Uterus (tissue), 4 donors: Measurements from ENCODE around the gene EPC1. TPM values are rescaled to one million over a fixed set of nuclear protein-coding genes. Genes with fewer than 3 reads are reported as not detected.

ENCODE experiments used
- DNase-seq, 2 donors: peaks; one replicate each; pipeline ENCODE4 v3.0.0-alpha.2; 2019 to 2020
- H3K27ac ChIP-seq, 2 donors: fragments of 200-600 bp; sonication (generic); 1 replicate in 1 of 2; 2 replicates in 1 of 2; pipeline ENCODE4 v1.5.1; 2016 to 2018
- H3K27me3 ChIP-seq, 2 donors: fragments of 200-600 bp; sonication (generic); one replicate each; pipeline ENCODE4 v1.5.1; 2018 to 2019; ENCODE audit warnings: control low read depth in 1 of 2
- H3K36me3 ChIP-seq, 2 donors: fragments of 200-600 bp; sonication (generic); one replicate each; pipeline ENCODE4 v1.5.1; 2019; ENCODE audit warnings: control low read depth in 1 of 2
- H3K4me1 ChIP-seq, 2 donors: fragments of 200-600 bp; sonication (generic); one replicate each; pipeline ENCODE4 v1.5.1; 2018 to 2019; ENCODE audit warnings: control low read depth in 1 of 2
- H3K4me3 ChIP-seq, 2 donors: fragments of 200-600 bp; sonication (generic); 1 replicate in 1 of 2; 2 replicates in 1 of 2; pipeline ENCODE4 v1.5.1; 2018 to 2019; ENCODE audit warnings: mild to moderate bottlenecking in 1 of 2
- H3K9me3 ChIP-seq, 2 donors: fragments of 200-600 bp; sonication (generic); one replicate each; pipeline ENCODE4 v1.5.1; 2019; ENCODE audit warnings: control low read depth in 1 of 2
- POLR2A ChIP-seq, 2 donors: fragments of 450-650 bp; IDR thresholded peaks; one replicate each; pipeline ENCODE4 v1.6.1; 2016; ENCODE audit warnings: antibody characterized with exemption in 2 of 2, mild to moderate bottlenecking in 1 of 2, moderate library complexity in 1 of 2
- intact Hi-C: fragments of 100-400 bp; cut with DNase I; formaldehyde crosslinking; loops from one replicate; pipeline ENCODE4 v1.15.1; 2023; ENCODE audit warnings: low total_unique reads
- total RNA-seq, 4 donors: library from RNA; depleted of rRNA in 3 of 4; stranded (reverse); fragments of >200 nt in 3 of 4; gene quantifications; one replicate each; pipeline versions ENCODE4 v1.1.0 to v1.2.4, GENCODE V29; 2014 to 2023
- TF ChIP-seq, protein P1 (sequence below), 4 experiments: fragments of 200-600 bp in 2 of 4; fragments of 450-650 bp in 2 of 4; sonication (generic) in 2 of 4; IDR thresholded peaks; one replicate each; pipeline ENCODE4 v1.5.1; 2016 to 2019; ENCODE audit warnings: antibody characterized with exemption in 4 of 4, mild to moderate bottlenecking in 2 of 4, moderate library complexity in 1 of 4
- donor health status: DM: yes; HTN: yes; CAD: no.

EPC1 gene
- total RNA-seq, 4 donors from 2014 or later = 34.7 to 109 (median 48.8) TPM

DNA sequence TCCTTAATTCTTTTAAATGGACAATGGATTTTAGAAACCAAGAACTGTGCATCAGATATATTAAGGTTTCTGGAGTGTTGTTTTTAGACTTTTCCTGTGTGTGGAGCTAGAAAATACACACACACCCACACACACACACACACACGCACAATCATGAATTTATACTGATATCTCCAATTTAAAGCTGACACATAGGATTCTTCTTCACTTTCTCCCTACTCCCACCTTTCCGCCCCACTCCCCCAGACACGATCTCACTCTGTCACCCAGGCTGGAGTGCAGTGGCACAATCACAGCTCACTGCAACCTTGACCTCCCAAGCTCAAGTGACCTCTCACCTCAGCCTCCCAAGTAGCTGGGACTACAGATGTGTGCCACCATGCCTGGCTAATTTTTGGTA lies 100.3 kb downstream of the EPC1 start:
- H3K9me3 ChIP-seq = no peaks in the 10 kb centered on the region
- DNase-seq = no peak
- no peak overlapping the region for H3K4me3 ChIP-seq
- no peak overlapping the region for H3K27ac ChIP-seq
- H3K27me3 ChIP-seq = no peaks in the 10 kb centered on the region
- TF ChIP-seq, protein P1, sequence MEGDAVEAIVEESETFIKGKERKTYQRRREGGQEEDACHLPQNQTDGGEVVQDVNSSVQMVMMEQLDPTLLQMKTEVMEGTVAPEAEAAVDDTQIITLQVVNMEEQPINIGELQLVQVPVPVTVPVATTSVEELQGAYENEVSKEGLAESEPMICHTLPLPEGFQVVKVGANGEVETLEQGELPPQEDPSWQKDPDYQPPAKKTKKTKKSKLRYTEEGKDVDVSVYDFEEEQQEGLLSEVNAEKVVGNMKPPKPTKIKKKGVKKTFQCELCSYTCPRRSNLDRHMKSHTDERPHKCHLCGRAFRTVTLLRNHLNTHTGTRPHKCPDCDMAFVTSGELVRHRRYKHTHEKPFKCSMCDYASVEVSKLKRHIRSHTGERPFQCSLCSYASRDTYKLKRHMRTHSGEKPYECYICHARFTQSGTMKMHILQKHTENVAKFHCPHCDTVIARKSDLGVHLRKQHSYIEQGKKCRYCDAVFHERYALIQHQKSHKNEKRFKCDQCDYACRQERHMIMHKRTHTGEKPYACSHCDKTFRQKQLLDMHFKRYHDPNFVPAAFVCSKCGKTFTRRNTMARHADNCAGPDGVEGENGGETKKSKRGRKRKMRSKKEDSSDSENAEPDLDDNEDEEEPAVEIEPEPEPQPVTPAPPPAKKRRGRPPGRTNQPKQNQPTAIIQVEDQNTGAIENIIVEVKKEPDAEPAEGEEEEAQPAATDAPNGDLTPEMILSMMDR (IDR thresholded peaks at IDR 0.05) = no peak
- no peak for TF ChIP-seq POLR2A (IDR thresholded peaks at IDR 0.05)
- no peaks in the 10 kb centered on the region for H3K4me1 ChIP-seq
- no peaks in the 10 kb centered on the region for H3K36me3 ChIP-seq
- intact Hi-C loops = no loop called here

DNA sequence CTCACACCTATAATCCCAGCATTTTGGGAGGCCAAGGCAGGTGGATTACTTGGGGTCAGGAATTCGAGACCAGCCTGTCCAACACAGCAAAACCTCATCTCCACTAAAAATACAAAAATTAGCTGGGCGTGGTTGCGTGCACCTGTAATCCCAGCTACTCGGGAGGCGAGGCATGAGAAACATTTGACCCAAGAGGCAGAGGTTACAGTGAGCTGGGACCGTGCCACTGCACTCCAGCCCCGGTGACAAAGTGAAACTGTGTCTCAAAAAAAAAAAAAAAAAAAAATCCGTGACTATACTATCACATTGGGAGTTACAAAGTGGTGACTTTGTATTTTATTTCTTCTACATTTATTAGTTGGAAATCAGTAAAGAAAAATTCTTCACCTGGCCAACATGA lies 101.2 kb downstream of the EPC1 start:
- Histone ChIP-seq H3K4me3 (no peak overlapping the region), H3K27me3 (no peaks in the 10 kb centered on the region), H3K27ac (no peak overlapping the region), H3K36me3 (no peaks in the 10 kb centered on the region), H3K9me3 (no peaks in the 10 kb centered on the region), H3K4me1 (no peaks in the 10 kb centered on the region)
- no peak for DNase-seq
- TF ChIP-seq, protein P1 (IDR thresholded peaks at IDR 0.05) = no peak
- TF ChIP-seq POLR2A (IDR thresholded peaks at IDR 0.05) = no peak
- intact Hi-C loops = no loop called here

DNA sequence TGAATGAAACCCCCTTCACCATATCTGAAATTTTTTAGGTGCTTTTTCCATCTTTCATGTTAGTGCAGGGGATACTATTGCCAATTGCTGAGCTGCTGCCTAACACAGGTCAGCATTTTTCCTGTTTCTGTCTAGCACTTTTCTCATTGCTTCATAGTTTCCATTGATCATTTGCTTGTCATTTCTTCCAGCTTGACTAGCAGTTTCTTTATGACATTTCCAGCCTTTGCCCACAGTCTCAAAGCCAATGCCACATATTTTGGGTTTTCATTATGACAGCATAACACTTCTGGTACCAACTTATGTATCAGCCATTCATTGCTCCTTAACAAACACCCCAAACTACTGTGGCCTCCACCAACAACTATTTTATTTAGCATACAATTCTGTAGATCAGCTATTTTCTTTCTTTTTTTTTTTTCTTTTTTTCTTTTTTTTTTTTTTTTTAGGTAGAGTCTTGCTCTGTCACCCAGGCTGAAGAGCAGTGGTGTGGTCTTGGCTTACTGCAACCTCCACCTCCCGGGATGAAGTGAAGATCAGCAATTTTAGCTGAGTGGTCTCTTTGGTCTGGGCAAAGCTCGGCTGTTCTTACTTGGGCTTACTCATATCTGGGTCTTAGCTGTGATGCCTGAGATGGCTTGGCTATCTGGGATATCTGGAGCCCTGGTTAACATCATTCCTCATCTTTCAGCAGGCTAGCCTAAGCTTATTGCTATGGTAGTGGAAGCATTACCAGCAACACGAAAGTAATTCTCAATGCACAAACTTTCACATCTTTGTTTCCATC lies 102.3 kb downstream of the EPC1 start:
- no peak for DNase-seq
- Histone ChIP-seq H3K27ac (no peak overlapping the region), H3K4me1 (no peaks in the 10 kb centered on the region), H3K9me3 (no peaks in the 10 kb centered on the region), H3K4me3 (no peak overlapping the region), H3K36me3 (no peaks in the 10 kb centered on the region), H3K27me3 (no peaks in the 10 kb centered on the region)
- intact Hi-C loops = no loop called here
- no peak for TF ChIP-seq POLR2A (IDR thresholded peaks at IDR 0.05)
- TF ChIP-seq, protein P1 (IDR thresholded peaks at IDR 0.05) = no peak

DNA sequence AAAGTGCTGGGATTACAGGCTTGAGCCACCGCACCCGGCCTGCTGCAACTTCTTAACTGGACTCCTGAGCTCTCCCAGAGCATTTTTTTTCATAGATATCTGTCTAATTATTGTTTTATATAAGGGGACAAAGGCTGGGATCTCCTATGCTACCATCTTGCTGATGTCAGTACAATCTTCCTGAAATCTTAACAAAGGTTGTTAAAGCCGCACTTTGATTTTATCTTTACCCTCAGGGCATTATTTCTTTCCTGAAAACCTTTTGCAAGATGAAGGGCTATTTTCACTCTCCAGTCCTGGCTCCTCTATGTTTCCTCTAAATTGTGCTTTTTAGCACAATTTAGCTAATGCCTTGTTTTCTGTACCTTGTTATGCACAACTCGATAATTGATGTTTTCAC lies 102.9 kb downstream of the EPC1 start:
- Histone ChIP-seq H3K4me1 (no peaks in the 10 kb centered on the region), H3K27me3 (no peaks in the 10 kb centered on the region), H3K36me3 (no peaks in the 10 kb centered on the region), H3K4me3 (no peak overlapping the region), H3K9me3 (no peaks in the 10 kb centered on the region), H3K27ac (no peak overlapping the region)
- DNase-seq = no peak
- TF ChIP-seq POLR2A (IDR thresholded peaks at IDR 0.05) = no peak
- TF ChIP-seq, protein P1 (IDR thresholded peaks at IDR 0.05) = no peak
- intact Hi-C loops = no loop called here

DNA sequence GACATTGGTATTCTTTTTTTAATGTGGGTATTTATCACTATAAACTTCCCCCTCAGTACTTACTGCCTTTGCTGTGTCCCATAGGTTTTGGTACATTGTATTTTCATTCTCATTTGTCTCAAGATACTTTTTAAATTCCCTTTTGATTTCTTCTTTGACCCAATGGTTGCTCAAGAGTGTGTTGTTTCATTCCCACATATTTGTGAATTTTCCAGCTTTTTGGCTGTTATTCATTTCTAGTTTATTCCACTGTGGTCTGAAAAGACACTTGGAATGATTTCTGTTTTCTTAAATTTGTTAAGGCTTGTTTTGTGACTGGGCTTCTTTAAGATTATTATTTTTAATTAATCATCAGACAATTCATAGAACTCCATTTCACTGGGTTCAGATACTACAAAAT lies 105.0 kb downstream of the EPC1 start:
- H3K4me1 ChIP-seq = no peaks in the 10 kb centered on the region
- intact Hi-C loops = no loop called here
- no peaks in the 10 kb centered on the region for H3K27me3 ChIP-seq
- no peak for DNase-seq
- H3K4me3 ChIP-seq = no peak overlapping the region
- TF ChIP-seq POLR2A (IDR thresholded peaks at IDR 0.05) = no peak
- TF ChIP-seq, protein P1 (IDR thresholded peaks at IDR 0.05) = no peak
- H3K36me3 ChIP-seq = no peaks in the 10 kb centered on the region
- no peaks in the 10 kb centered on the region for H3K9me3 ChIP-seq
- no peak overlapping the region for H3K27ac ChIP-seq
